Gastroesophageal sphincter (tissue), 4 donors: Measurements from ENCODE around the gene IL23R. TPM values are rescaled to one million over a fixed set of nuclear protein-coding genes. Genes with fewer than 3 reads are reported as not detected.

ENCODE experiments used
- ATAC-seq: fragments of 150-250 bp; one replicate; pipeline ENCODE4 v1.9.1; 2016; ENCODE audit warnings: mild to moderate bottlenecking, moderate library complexity
- H3K27ac ChIP-seq, 4 donors: fragments of 200-600 bp; sonication (generic) in 3 of 4; 1 replicate in 3 of 4; 2 replicates in 1 of 4; pipeline ENCODE4 v1.5.1; 2016 to 2019
- H3K27me3 ChIP-seq: fragments of 200-600 bp; sonication (generic); one replicate; pipeline ENCODE4 v1.5.1; 2019
- H3K36me3 ChIP-seq, 2 donors: fragments of 200-600 bp; sonication (generic); one replicate each; pipeline ENCODE4 v1.5.1; 2019; ENCODE audit warnings: control low read depth in 1 of 2
- H3K4me1 ChIP-seq, 3 donors: fragments of 200-600 bp; sonication (generic); 1 replicate in 2 of 3; 2 replicates in 1 of 3; pipeline ENCODE4 v1.5.1; 2016 to 2019; ENCODE audit warnings: control low read depth in 2 of 3
- H3K4me3 ChIP-seq, 2 donors: fragments of 200-600 bp; sonication (generic); one replicate each; pipeline ENCODE4 v1.5.1; 2019; ENCODE audit warnings: mild to moderate bottlenecking in 1 of 2, moderate library complexity in 1 of 2
- H3K9me3 ChIP-seq, 3 donors: fragments of 200-600 bp; sonication (generic); one replicate each; pipeline ENCODE4 v1.5.1; 2017 to 2019; ENCODE audit warnings: control low read depth in 2 of 3
- EP300 ChIP-seq: sonication (generic); formaldehyde crosslinking; IDR thresholded peaks from one replicate; pipeline ENCODE4 v1.6.1; 2017; ENCODE audit warnings: antibody characterized with exemption, mild to moderate bottlenecking
- POLR2A ChIP-seq, 2 donors: fragments of 450-650 bp; IDR thresholded peaks; one replicate each; pipeline ENCODE4 v1.6.1; 2017; ENCODE audit warnings: antibody characterized with exemption in 2 of 2, mild to moderate bottlenecking in 2 of 2, moderate library complexity in 1 of 2
- POLR2AphosphoS5 ChIP-seq: sonication (generic); formaldehyde crosslinking; IDR thresholded peaks from one replicate; pipeline ENCODE4 v1.6.1; 2017; ENCODE audit warnings: antibody characterized with exemption
- WGBS, 2 donors: methylation state at CpG; one replicate each; pipeline ENCODE4 v1.1.5; 2018; ENCODE audit warnings: low coverage in 1 of 2; 5-methylcytosine and 5-hydroxymethylcytosine counted together
- total RNA-seq, 4 donors: library from RNA; depleted of rRNA; stranded (reverse); fragments of >200 nt; gene quantifications; one replicate each; pipeline ENCODE4 v1.1.0, GENCODE V29; 2016
- TF ChIP-seq, protein P1 (sequence below), 4 experiments: fragments of 200-600 bp in 2 of 4; fragments of 450-650 bp in 2 of 4; sonication (generic) in 1 of 4; IDR thresholded peaks; one replicate each; pipeline ENCODE4 v1.5.1; 2017 to 2019; ENCODE audit warnings: antibody characterized with exemption in 4 of 4, mild to moderate bottlenecking in 2 of 4, moderate library complexity in 2 of 4

The IL23R gene
- total RNA-seq, 4 donors from 2014 or later: not detected

GRCh38 chr1:67294836-67295617, 128.8 kb downstream of the IL23R start:
- 82 to 95% methylated on average over 5 to 7 of the region's 9 CpGs for WGBS, 2 donors
- no peak for TF ChIP-seq POLR2AphosphoS5
- ATAC-seq: no peak

DNA sequence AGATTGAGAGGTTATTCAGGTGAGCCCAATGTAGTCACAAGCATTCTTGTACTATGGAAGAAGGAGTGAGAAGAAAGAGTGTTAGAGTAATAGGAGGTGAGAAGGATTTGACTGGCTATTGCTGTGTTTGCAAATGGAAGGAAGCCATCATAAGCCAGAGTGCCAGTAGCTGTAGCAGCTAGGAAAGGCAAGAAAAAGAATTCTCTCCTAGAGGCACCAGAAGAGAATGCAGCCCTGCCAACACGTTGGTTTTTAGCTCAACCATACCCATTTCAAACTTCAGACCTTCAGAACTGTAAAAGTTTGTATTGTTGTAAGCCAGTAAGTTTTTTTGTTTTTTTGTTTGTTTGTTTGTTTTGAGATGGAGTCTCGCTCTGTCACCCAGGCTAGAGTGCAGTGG, 132.5 kb downstream of the IL23R start:
- Histone ChIP-seq H3K4me3 (no peak overlapping the region), H3K4me1 (no peaks in the 10 kb centered on the region), H3K36me3 (no peaks in the 10 kb centered on the region), H3K9me3 (no peaks in the 10 kb centered on the region), H3K27ac (no peak overlapping the region), H3K27me3 (no peaks in the 10 kb centered on the region)
- no peak for TF ChIP-seq POLR2A (IDR thresholded peaks at IDR 0.05)
- no peak for TF ChIP-seq POLR2AphosphoS5
- TF ChIP-seq, protein P1, sequence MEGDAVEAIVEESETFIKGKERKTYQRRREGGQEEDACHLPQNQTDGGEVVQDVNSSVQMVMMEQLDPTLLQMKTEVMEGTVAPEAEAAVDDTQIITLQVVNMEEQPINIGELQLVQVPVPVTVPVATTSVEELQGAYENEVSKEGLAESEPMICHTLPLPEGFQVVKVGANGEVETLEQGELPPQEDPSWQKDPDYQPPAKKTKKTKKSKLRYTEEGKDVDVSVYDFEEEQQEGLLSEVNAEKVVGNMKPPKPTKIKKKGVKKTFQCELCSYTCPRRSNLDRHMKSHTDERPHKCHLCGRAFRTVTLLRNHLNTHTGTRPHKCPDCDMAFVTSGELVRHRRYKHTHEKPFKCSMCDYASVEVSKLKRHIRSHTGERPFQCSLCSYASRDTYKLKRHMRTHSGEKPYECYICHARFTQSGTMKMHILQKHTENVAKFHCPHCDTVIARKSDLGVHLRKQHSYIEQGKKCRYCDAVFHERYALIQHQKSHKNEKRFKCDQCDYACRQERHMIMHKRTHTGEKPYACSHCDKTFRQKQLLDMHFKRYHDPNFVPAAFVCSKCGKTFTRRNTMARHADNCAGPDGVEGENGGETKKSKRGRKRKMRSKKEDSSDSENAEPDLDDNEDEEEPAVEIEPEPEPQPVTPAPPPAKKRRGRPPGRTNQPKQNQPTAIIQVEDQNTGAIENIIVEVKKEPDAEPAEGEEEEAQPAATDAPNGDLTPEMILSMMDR (IDR thresholded peaks at IDR 0.05): no peak
- no peak for TF ChIP-seq EP300
- 37 to 54% methylated on average over 2 of the region's 2 CpGs for WGBS, 2 donors
- no peak for ATAC-seq

More at GRCh38 chr1:67294836-67295617, 128.8 kb downstream of the IL23R start:
- no peaks in the 10 kb centered on the region for H3K9me3 ChIP-seq
- no peak overlapping the region for H3K4me3 ChIP-seq
- no peaks in the 10 kb centered on the region for H3K27me3 ChIP-seq
- H3K4me1 ChIP-seq: no peaks in the 10 kb centered on the region
- no peak overlapping the region for H3K27ac ChIP-seq
- no peaks in the 10 kb centered on the region for H3K36me3 ChIP-seq

GRCh38 chr1:67299296-67299695, 133.0 kb downstream of the IL23R start:
- ATAC-seq: no peak
- 100% methylated on average over 5 of the region's 7 CpGs; no CpG with 5 or more reads in 1 of the 2 donors for WGBS, 2 donors

GRCh38 chr1:67300561-67300960, 134.3 kb downstream of the IL23R start:
- Histone ChIP-seq H3K9me3 (no peaks in the 10 kb centered on the region), H3K36me3 (no peaks in the 10 kb centered on the region), H3K27ac (no peak overlapping the region), H3K27me3 (peaks cover 7% of the 10 kb centered on the region), H3K4me1 (no peaks in the 10 kb centered on the region), H3K4me3 (no peak overlapping the region)
- 45 to 49% methylated on average over 2 of the region's 2 CpGs for whole genome bisulfite sequencing, 2 donors
- TF ChIP-seq POLR2AphosphoS5 (no peak), POLR2A (IDR thresholded peaks at IDR 0.05) (no peak)
- ATAC-seq: no peak

More at GRCh38 chr1:67299296-67299695, 133.0 kb downstream of the IL23R start:
- TF ChIP-seq EP300: no peak
- TF ChIP-seq, protein P1 (IDR thresholded peaks at IDR 0.05): no peak
- no peak for TF ChIP-seq POLR2A (IDR thresholded peaks at IDR 0.05)
- TF ChIP-seq POLR2AphosphoS5: no peak
- Histone ChIP-seq H3K27me3 (no peaks in the 10 kb centered on the region), H3K4me1 (no peaks in the 10 kb centered on the region), H3K9me3 (no peaks in the 10 kb centered on the region), H3K36me3 (no peaks in the 10 kb centered on the region), H3K4me3 (no peak overlapping the region), H3K27ac (no peak overlapping the region)

DNA sequence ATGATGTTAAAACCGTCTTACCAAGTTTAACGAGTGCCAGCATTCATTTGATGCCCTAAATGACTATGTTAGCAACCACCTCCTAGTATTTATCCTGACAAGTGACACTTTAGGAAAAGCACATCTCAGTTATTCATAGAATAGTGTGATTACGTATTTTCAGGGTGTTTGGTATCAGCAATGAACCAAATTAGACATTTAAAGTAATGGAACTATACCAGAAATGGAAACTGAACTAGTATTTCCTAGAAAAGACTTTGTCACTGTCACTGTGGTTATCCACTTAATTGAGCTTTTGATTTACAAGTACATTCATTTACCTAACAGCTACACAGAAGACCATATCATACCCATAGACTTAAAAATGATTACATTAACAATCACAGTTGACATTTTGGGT, 137.8 kb downstream of the IL23R start:
- no peaks in the 10 kb centered on the region for H3K9me3 ChIP-seq
- peaks cover 27% of the 10 kb centered on the region for H3K27me3 ChIP-seq
- TF ChIP-seq POLR2A (IDR thresholded peaks at IDR 0.05) (no peak), EP300 (no peak)
- ATAC-seq: no peak
- no peaks in the 10 kb centered on the region for H3K36me3 ChIP-seq
- WGBS, 2 donors: 78 to 88% methylated on average over 3 of the region's 3 CpGs
- H3K4me1 ChIP-seq: peaks cover 0 to 15% (median 0%) of the 10 kb centered on the region in 3 donors
- H3K4me3 ChIP-seq: no peak overlapping the region
- H3K27ac ChIP-seq: no peak overlapping the region

DNA sequence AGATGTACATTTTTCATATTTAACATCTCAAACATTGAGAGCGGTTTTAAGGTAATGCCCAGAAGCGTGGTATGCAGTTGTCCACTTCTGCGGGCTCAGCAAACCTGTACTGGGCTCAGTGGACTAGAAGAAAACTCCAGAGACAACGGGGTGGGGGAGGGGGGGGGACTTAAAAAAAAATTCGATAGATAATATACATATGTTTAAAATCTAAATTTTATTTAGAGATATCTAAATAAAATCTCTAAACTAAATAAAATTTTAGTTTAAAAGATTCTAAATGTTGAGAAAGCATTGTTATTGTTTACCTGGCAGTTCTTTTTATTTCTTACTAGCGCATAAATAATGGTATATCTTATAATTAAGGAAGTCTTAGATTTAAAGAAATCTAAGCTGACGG, 140.3 kb downstream of the IL23R start:
- Histone ChIP-seq H3K27ac (no peak overlapping the region), H3K4me3 (no peak overlapping the region), H3K27me3 (peaks cover 27% of the 10 kb centered on the region), H3K9me3 (no peaks in the 10 kb centered on the region), H3K36me3 (no peaks in the 10 kb centered on the region), H3K4me1 (peaks cover 0 to 15% (median 0%) of the 10 kb centered on the region in 3 donors)
- ATAC-seq: no peak
- WGBS, 2 donors: 83 to 86% methylated on average over 7 of the region's 7 CpGs
- no peak for TF ChIP-seq POLR2A (IDR thresholded peaks at IDR 0.05)
- TF ChIP-seq EP300: no peak
- TF ChIP-seq POLR2AphosphoS5: no peak
- TF ChIP-seq, protein P1 (IDR thresholded peaks at IDR 0.05): no peak
